Peyer's patch (tissue), 4 donors: ENCODE results near the gene SNX21.

Experiments
- POLR2A ChIP-seq, 2 donors: fragments of 450-650 bp; IDR thresholded peaks; one replicate each; pipeline ENCODE4 v1.5.1; 2017; ENCODE audit warnings: antibody characterized with exemption in 2 of 2, mild to moderate bottlenecking in 2 of 2, moderate library complexity in 2 of 2
- TF ChIP-seq, protein P1 (sequence below), 6 experiments: fragments of 450-650 bp in 4 of 6; fragments of 200-600 bp in 2 of 6; sonication (generic) in 1 of 6; IDR thresholded peaks; one replicate each; pipeline ENCODE4 v1.5.1; 2017 to 2019; ENCODE audit warnings: antibody characterized with exemption in 6 of 6, mild to moderate bottlenecking in 3 of 6, moderate library complexity in 1 of 6

- TF ChIP-seq, protein P1, sequence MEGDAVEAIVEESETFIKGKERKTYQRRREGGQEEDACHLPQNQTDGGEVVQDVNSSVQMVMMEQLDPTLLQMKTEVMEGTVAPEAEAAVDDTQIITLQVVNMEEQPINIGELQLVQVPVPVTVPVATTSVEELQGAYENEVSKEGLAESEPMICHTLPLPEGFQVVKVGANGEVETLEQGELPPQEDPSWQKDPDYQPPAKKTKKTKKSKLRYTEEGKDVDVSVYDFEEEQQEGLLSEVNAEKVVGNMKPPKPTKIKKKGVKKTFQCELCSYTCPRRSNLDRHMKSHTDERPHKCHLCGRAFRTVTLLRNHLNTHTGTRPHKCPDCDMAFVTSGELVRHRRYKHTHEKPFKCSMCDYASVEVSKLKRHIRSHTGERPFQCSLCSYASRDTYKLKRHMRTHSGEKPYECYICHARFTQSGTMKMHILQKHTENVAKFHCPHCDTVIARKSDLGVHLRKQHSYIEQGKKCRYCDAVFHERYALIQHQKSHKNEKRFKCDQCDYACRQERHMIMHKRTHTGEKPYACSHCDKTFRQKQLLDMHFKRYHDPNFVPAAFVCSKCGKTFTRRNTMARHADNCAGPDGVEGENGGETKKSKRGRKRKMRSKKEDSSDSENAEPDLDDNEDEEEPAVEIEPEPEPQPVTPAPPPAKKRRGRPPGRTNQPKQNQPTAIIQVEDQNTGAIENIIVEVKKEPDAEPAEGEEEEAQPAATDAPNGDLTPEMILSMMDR (IDR thresholded peaks at IDR 0.05) = no peak
- no peak for TF ChIP-seq POLR2A (IDR thresholded peaks at IDR 0.05)
Measured at GRCh38 chr20:45813006-45813340, 20.6 kb upstream of the SNX21 start.
